Caco-2 (cell line): Measurements from ENCODE around the gene CSF2RB. TPM values are rescaled to one million over a fixed set of nuclear protein-coding genes. Genes with fewer than 3 reads are reported as not detected.

Experiments used
- BruUV-seq: library from RNA; stranded (reverse); fragments of 400-500 nt; replicated peaks from 2 replicates; lab custom pipeline; 2021; lab: Mats Ljungman, UMichigan
- CTCF ChIA-PET: fragments of 300-600 bp; sonication (Branson Sonifier 250); formaldehyde crosslinking; loops from one replicate; lab custom pipeline; 2022; ENCODE audit warnings: antibody characterized with exemption; lab: Charles Lee
- POLR2A ChIA-PET: fragments of 300-600 bp; sonication (Branson Sonifier 250); formaldehyde crosslinking; loops from one replicate; lab custom pipeline; 2022; ENCODE audit warnings: antibody characterized with exemption; lab: Charles Lee
- DNase-seq, 2 experiments: peaks; one replicate each; pipeline versions ENCODE4 v3.0.0 to v3.0.0-alpha.2; 2020 to 2022
- H3K27me3 ChIP-seq: replicated peaks from 2 replicates; pipeline ENCODE4 v1.6.0; 2011; ENCODE audit warnings: low read length; ENCODE audit not compliant: control insufficient read depth, insufficient read depth
- H3K36me3 ChIP-seq: 2 replicates; pipeline ENCODE4 v1.5.1; 2011; ENCODE audit warnings: low read length; ENCODE audit not compliant: control insufficient read depth, insufficient read depth
- H3K4me1 ChIP-seq: fragments of 250-450 bp; sonication (Bioruptor Pico); 2 replicates; pipeline ENCODE4 v1.5.1; 2020; ENCODE audit warnings: mild to moderate bottlenecking
- H3K4me3 ChIP-seq: 2 replicates; pipeline ENCODE4 v1.5.1; 2011; ENCODE audit warnings: low read depth, mild to moderate bottlenecking, control low read depth, low read length
- H3K9me3 ChIP-seq: fragments of 250-450 bp; sonication (Bioruptor Pico); 2 replicates; pipeline ENCODE4 v1.5.1; 2020; ENCODE audit warnings: mild to moderate bottlenecking, moderate library complexity
- H3K27ac Mint-ChIP-seq: one replicate; pipeline ENCODE4 v1.8.0; 2022; ENCODE audit warnings: mixed read lengths; ENCODE audit not compliant: unreplicated experiment
- H3K27me3 Mint-ChIP-seq: one replicate; pipeline ENCODE4 v1.8.0; 2022; ENCODE audit warnings: mixed read lengths; ENCODE audit not compliant: insufficient read depth, unreplicated experiment
- H3K36me3 Mint-ChIP-seq: one replicate; pipeline ENCODE4 v1.8.0; 2022; ENCODE audit warnings: mild to moderate bottlenecking, mixed read lengths; ENCODE audit not compliant: insufficient read depth, unreplicated experiment
- H3K4me1 Mint-ChIP-seq: one replicate; pipeline ENCODE4 v1.8.0; 2022; ENCODE audit warnings: low read depth, mixed read lengths; ENCODE audit not compliant: unreplicated experiment
- H3K4me3 Mint-ChIP-seq: one replicate; pipeline ENCODE4 v1.8.0; 2022; ENCODE audit warnings: mild to moderate bottlenecking, moderate library complexity, mixed read lengths; ENCODE audit not compliant: unreplicated experiment
- H3K9me3 Mint-ChIP-seq: one replicate; pipeline ENCODE4 v1.8.0; 2022; ENCODE audit warnings: mixed read lengths; ENCODE audit not compliant: unreplicated experiment
- intact Hi-C: fragments of 100-400 bp; cut with micrococcal nuclease; formaldehyde crosslinking; loops from one replicate; pipeline ENCODE4 v1.10.0; 2022; ENCODE audit not compliant: unreplicated experiment
- total RNA-seq: library from RNA; stranded (reverse); gene quantifications from 2 replicates; pipeline ENCODE4 v1.2.3, GENCODE V29; 2022
- TF ChIP-seq, protein P1 (sequence below), 2 experiments: fragments of 200-600 bp in 1 of 2; IDR thresholded peaks; 1 replicate in 1 of 2; 2 replicates in 1 of 2; pipeline versions ENCODE4 v1.5.1 to v1.8.0; 2011 to 2022; ENCODE audit warnings: antibody characterized with exemption in 1 of 2, control low read depth in 1 of 2, inconsistent platforms in 1 of 2, low read depth in 1 of 2, low read length in 1 of 2, mild to moderate bottlenecking in 1 of 2, moderate library complexity in 1 of 2; ENCODE audit not compliant: insufficient read depth in 1 of 2, severe bottlenecking in 1 of 2, unreplicated experiment in 1 of 2

Gene CSF2RB
- total RNA-seq, 1 experiment from 2014 or later: not detected

DNA sequence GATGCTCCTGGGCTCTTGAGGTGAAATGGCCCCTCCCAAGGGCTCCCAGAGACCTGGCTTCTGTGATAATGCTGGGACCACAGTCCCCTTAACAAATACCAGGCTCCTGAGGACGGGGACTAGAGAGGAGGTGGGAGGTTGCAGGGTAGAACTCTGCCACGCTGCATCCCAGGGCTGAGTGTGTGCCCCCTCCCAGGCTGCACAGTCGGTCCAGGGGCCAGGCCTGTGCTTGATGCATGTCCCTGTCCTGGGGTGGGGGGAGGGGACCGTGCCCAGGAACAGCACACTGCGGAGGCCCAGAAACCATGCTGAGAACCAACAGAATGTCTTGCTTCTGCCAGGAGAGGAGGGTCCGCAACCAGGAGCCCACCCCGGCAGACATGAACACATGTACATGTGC, 9.3 kb downstream of the CSF2RB start:
- Mint-ChIP-seq H3K9me3 (no peaks in the 10 kb centered on the region), H3K27me3 (peaks cover 26% of the 10 kb centered on the region), H3K36me3 (no peaks in the 10 kb centered on the region), H3K4me1 (no peaks in the 10 kb centered on the region), H3K27ac (no peak overlapping the region), H3K4me3 (no peak overlapping the region)
- CTCF ChIA-PET: no interaction called here
- POLR2A ChIA-PET: no interaction called here
- no peak for DNase-seq
- intact Hi-C loops: loop anchor here (10.0 kb wide), 1 partner anchor 58 kb away; the partner anchor contains the start of gene NCF4
- H3K27me3 ChIP-seq: no peaks in the 10 kb centered on the region
- H3K4me3 ChIP-seq: no peak overlapping the region
- H3K9me3 ChIP-seq: no peaks in the 10 kb centered on the region
- H3K4me1 ChIP-seq: no peaks in the 10 kb centered on the region
- H3K36me3 ChIP-seq: no peaks in the 10 kb centered on the region
- no TSS peak for BruUV-seq
- TF ChIP-seq, protein P1, sequence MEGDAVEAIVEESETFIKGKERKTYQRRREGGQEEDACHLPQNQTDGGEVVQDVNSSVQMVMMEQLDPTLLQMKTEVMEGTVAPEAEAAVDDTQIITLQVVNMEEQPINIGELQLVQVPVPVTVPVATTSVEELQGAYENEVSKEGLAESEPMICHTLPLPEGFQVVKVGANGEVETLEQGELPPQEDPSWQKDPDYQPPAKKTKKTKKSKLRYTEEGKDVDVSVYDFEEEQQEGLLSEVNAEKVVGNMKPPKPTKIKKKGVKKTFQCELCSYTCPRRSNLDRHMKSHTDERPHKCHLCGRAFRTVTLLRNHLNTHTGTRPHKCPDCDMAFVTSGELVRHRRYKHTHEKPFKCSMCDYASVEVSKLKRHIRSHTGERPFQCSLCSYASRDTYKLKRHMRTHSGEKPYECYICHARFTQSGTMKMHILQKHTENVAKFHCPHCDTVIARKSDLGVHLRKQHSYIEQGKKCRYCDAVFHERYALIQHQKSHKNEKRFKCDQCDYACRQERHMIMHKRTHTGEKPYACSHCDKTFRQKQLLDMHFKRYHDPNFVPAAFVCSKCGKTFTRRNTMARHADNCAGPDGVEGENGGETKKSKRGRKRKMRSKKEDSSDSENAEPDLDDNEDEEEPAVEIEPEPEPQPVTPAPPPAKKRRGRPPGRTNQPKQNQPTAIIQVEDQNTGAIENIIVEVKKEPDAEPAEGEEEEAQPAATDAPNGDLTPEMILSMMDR (IDR thresholded peaks at IDR 0.05; ENCODE audit: insufficient read depth in 1 of 2, low read depth in 1 of 2, low read length in 1 of 2, severe bottlenecking in 1 of 2, unreplicated experiment in 1 of 2): no peak

DNA sequence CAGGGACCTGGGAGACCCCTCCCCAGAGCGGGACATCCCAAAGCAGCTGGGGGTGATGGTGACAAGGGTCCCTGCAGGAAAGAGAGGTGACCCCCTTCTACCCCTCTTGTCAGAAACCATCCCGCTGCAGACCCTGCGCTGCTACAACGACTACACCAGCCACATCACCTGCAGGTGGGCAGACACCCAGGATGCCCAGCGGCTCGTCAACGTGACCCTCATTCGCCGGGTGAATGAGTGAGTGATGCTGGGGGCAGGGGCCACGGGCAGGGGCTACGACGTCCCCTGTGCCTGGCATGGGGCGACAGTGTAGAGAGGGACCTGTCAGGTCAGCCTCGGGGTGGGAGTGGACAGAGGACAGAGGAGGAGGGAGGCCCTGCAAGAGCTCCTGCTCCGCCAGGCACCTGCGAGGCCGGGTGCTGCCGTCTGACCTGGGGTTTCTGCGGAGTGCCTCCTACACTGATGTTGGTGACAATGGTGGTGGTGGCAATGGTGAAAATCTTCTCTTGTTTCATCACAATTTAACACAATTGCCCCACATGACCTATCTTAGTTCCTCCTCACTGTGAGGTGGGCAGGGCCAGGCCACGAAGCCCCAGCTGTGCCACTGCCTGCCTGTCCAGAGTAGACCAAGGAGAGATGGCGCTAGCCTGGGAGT, 9.8 kb downstream of the CSF2RB start:
- H3K4me3 Mint-ChIP-seq: no peak overlapping the region
- BruUV-seq: no TSS peak
- CTCF ChIA-PET: no interaction called here
- no peak overlapping the region for H3K4me3 ChIP-seq
- H3K36me3 Mint-ChIP-seq: no peaks in the 10 kb centered on the region
- TF ChIP-seq, protein P1 (IDR thresholded peaks at IDR 0.05; ENCODE audit: insufficient read depth in 1 of 2, low read depth in 1 of 2, low read length in 1 of 2, severe bottlenecking in 1 of 2, unreplicated experiment in 1 of 2): no peak
- H3K27me3 ChIP-seq: no peaks in the 10 kb centered on the region; the same call in 1 of the 2 replicates
- POLR2A ChIA-PET: no interaction called here
- H3K9me3 Mint-ChIP-seq: no peaks in the 10 kb centered on the region
- intact Hi-C loops: loop anchor here (10.0 kb wide), 1 partner anchor 58 kb away; the partner anchor contains the start of gene NCF4
- peaks cover 21% of the 10 kb centered on the region for H3K27me3 Mint-ChIP-seq
- H3K4me1 Mint-ChIP-seq: no peaks in the 10 kb centered on the region
- DNase-seq: no peak
- no peaks in the 10 kb centered on the region for H3K36me3 ChIP-seq
- no peaks in the 10 kb centered on the region for H3K4me1 ChIP-seq
- no peaks in the 10 kb centered on the region for H3K9me3 ChIP-seq
- H3K27ac Mint-ChIP-seq: no peak overlapping the region

DNA sequence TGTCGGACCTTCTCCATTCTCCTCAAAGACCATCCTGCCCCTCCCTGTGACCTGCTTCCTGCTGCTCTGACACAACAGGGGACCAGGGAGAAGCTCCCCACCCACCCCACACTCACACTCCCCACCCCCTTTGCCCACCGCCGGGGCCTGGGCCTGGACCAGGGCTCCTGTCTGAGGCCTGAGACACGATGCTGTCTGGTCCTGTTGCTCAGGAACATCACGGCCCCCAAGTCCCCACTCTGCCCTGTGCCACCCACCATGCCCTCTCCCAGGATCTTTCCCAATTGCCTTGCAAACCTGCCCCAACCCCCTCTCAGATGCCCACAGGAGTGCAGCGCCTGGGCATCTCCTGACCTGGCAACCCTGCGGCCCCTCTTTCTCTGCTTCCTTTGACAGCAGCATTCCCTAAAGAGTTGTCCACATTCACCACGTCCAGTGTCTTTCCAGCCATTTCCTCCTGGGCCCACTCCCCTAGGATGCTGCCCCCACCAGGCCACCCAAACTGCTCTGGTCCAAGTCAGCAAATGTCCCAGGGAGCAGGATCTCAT, 10.8 kb downstream of the CSF2RB start:
- Mint-ChIP-seq H3K27ac (no peak overlapping the region), H3K9me3 (no peaks in the 10 kb centered on the region), H3K4me1 (no peaks in the 10 kb centered on the region), H3K36me3 (no peaks in the 10 kb centered on the region), H3K27me3 (peaks cover 19% of the 10 kb centered on the region), H3K4me3 (no peak overlapping the region)
- POLR2A ChIA-PET: no interaction called here
- no peaks in the 10 kb centered on the region for H3K9me3 ChIP-seq
- no peaks in the 10 kb centered on the region for H3K4me1 ChIP-seq
- no peaks in the 10 kb centered on the region for H3K36me3 ChIP-seq
- CTCF ChIA-PET: no interaction called here
- H3K4me3 ChIP-seq: no peak overlapping the region
- intact Hi-C loops: loop anchor here (10.0 kb wide), 1 partner anchor 59 kb away; the partner anchor contains the start of gene NCF4
- no peak for DNase-seq
- BruUV-seq: no TSS peak
- TF ChIP-seq, protein P1 (IDR thresholded peaks at IDR 0.05; ENCODE audit: insufficient read depth in 1 of 2, low read depth in 1 of 2, low read length in 1 of 2, severe bottlenecking in 1 of 2, unreplicated experiment in 1 of 2): no peak
- no peaks in the 10 kb centered on the region; the same call in 1 of the 2 replicates for H3K27me3 ChIP-seq
